HEK293T (cell line): ENCODE data around the gene RABAC1.
A peak's percentile ranks its signal among the peaks of the same experiment; 100 is the strongest.

Source experiments
- CTCF ChIA-PET: fragments of 350-600 bp; formaldehyde crosslinking; extraction: SDS; loops from one replicate; lab custom pipeline; 2021; ENCODE audit warnings: antibody characterized with exemption, inconsistent platforms; lab: Yijun Ruan, JAX
- POLR2A ChIA-PET: fragments of 350-600 bp; formaldehyde crosslinking; extraction: SDS; loops from one replicate; lab custom pipeline; 2020; ENCODE audit warnings: antibody characterized with exemption, inconsistent platforms; lab: Yijun Ruan, JAX
- DNase-seq: peaks from one replicate; pipeline ENCODE4 v3.0.0; 2012; ENCODE audit warnings: mixed read lengths; ENCODE audit errors: extremely low spot score
- ARNT ChIP-seq: fragments of 450-650 bp; IDR thresholded peaks from 2 replicates; pipeline ENCODE4 v1.6.1; 2017; ENCODE audit warnings: mild to moderate bottlenecking
- BHLHE40 ChIP-seq: fragments of 450-650 bp; IDR thresholded peaks from 2 replicates; pipeline ENCODE4 v1.6.1; 2016; ENCODE audit warnings: mild to moderate bottlenecking, moderate library complexity, borderline replicate concordance
- CTBP1 ChIP-seq: fragments of 450-650 bp; IDR thresholded peaks from 2 replicates; pipeline ENCODE4 v1.6.1; 2016; ENCODE audit warnings: borderline replicate concordance
- ELF4 ChIP-seq: fragments of 450-650 bp; IDR thresholded peaks from 2 replicates; pipeline ENCODE4 v1.6.1; 2017; ENCODE audit warnings: antibody characterized with exemption
- FOXA1 ChIP-seq: fragments of 450-650 bp; IDR thresholded peaks from 2 replicates; pipeline ENCODE4 v1.6.1; 2016; ENCODE audit warnings: mild to moderate bottlenecking
- FOXK2 ChIP-seq: fragments of 450-650 bp; IDR thresholded peaks from 2 replicates; pipeline ENCODE4 v1.6.1; 2016; ENCODE audit warnings: mild to moderate bottlenecking
- FOXM1 ChIP-seq: fragments of 450-650 bp; IDR thresholded peaks from 2 replicates; pipeline ENCODE4 v1.6.1; 2017; ENCODE audit warnings: mild to moderate bottlenecking, borderline replicate concordance
- HDGF ChIP-seq: fragments of 450-650 bp; IDR thresholded peaks from 2 replicates; pipeline ENCODE4 v1.6.1; 2017; ENCODE audit warnings: antibody characterized with exemption, borderline replicate concordance
- L3MBTL2 ChIP-seq: fragments of 450-650 bp; conservative IDR thresholded peaks from 2 replicates; pipeline ENCODE4 v1.6.1; 2016; ENCODE audit warnings: mild to moderate bottlenecking
- LEF1 ChIP-seq: fragments of 450-650 bp; IDR thresholded peaks from 2 replicates; pipeline ENCODE4 v1.6.1; 2017; ENCODE audit warnings: mild to moderate bottlenecking, borderline replicate concordance
- NFRKB ChIP-seq: fragments of 450-650 bp; IDR thresholded peaks from 2 replicates; pipeline ENCODE4 v1.6.1; 2016; ENCODE audit warnings: mild to moderate bottlenecking, moderate library complexity
- PKNOX1 ChIP-seq: fragments of 450-650 bp; IDR thresholded peaks from 2 replicates; pipeline ENCODE4 v1.6.1; 2016
- SP1 ChIP-seq: fragments of 450-650 bp; IDR thresholded peaks from 2 replicates; pipeline ENCODE4 v1.6.1; 2017
- SUZ12 ChIP-seq: fragments of 450-650 bp; IDR thresholded peaks from 2 replicates; pipeline ENCODE4 v1.6.1; 2016; ENCODE audit warnings: mild to moderate bottlenecking
- TARDBP ChIP-seq: fragments of 450-650 bp; IDR thresholded peaks from 2 replicates; pipeline ENCODE4 v1.6.1; 2016
- ZNF384 ChIP-seq: fragments of 450-650 bp; IDR thresholded peaks from 2 replicates; pipeline ENCODE4 v1.6.1; 2016

Gene RABAC1

GRCh38 chr19:41933693-41934426, 25.3 kb downstream of the RABAC1 start:
- ChIA-PET CTCF (interaction anchor here (0.6 to 1.0 kb wide), 2 partner anchors 58 to 99 kb away, joined by 3 to 4 read pairs; no protein-coding TSS in a partner anchor), POLR2A (no interaction called here)
- DNase-seq = no peak
- TF ChIP-seq BHLHE40 (no peak), HDGF (no peak), ARNT (no peak), SP1 (no peak), ELF4 (no peak), TARDBP (no peak), FOXM1 (no peak)

GRCh38 chr19:41932720-41933332, 26.3 kb downstream of the RABAC1 start:
- no peak for DNase-seq
- TF ChIP-seq HDGF (no peak), NFRKB (no peak), ZNF384 (no peak), PKNOX1 (no peak), ARNT (no peak), ELF4 (no peak), SUZ12 (no peak), CTBP1 (no peak), FOXA1 (no peak)
- ChIA-PET POLR2A (no interaction called here), CTCF (no interaction called here)

GRCh38 chr19:41932259-41932719, 26.8 kb downstream of the RABAC1 start:
- ChIA-PET POLR2A (no interaction called here), CTCF (no interaction called here)
- TF ChIP-seq PKNOX1 = no peak
- TF ChIP-seq FOXA1 = no peak
- TF ChIP-seq SP1 = no peak
- no peak for TF ChIP-seq LEF1
- no peak for TF ChIP-seq L3MBTL2
- no peak for TF ChIP-seq HDGF
- TF ChIP-seq ARNT = no peak
- TF ChIP-seq NFRKB = no peak
- no peak for TF ChIP-seq ZNF384
- no peak for TF ChIP-seq FOXM1
- no peak for TF ChIP-seq TARDBP
- TF ChIP-seq FOXK2 = no peak
- TF ChIP-seq BHLHE40 = no peak
- no peak for TF ChIP-seq SUZ12
- no peak for TF ChIP-seq ELF4
- TF ChIP-seq CTBP1 = no peak
- DNase-seq = no peak

- POLR2A ChIA-PET = interaction anchor here (2.3 to 2.8 kb wide), 2 partner anchors 47 to 71 kb away, joined by 8 to 11 read pairs; partner anchors contain the start of gene RPS19
- CTCF ChIA-PET = interaction anchor here (0.6 kb wide), 1 partner anchor 12 kb away, joined by 4 read pairs; no protein-coding TSS in a partner anchor
- DNase-seq = peak; percentile 50
- TF ChIP-seq PKNOX1 = no peak
- TF ChIP-seq HDGF = no peak
- no peak for TF ChIP-seq NFRKB
- no peak for TF ChIP-seq TARDBP
- no peak for TF ChIP-seq BHLHE40
- TF ChIP-seq SUZ12 = no peak
- TF ChIP-seq ARNT = no peak
- no peak for TF ChIP-seq FOXK2
- no peak for TF ChIP-seq LEF1
- TF ChIP-seq SP1 = no peak
- no peak for TF ChIP-seq L3MBTL2
- no peak for TF ChIP-seq FOXM1
- TF ChIP-seq FOXA1 = no peak
Measured at GRCh38 chr19:41930926-41931592, 28.1 kb downstream of the RABAC1 start.

GRCh38 chr19:41930322-41930722, 28.8 kb downstream of the RABAC1 start:
- DNase-seq = no peak
- no peak for TF ChIP-seq HDGF
- no peak for TF ChIP-seq CTBP1
- no peak for TF ChIP-seq FOXM1
- no peak for TF ChIP-seq BHLHE40
- no peak for TF ChIP-seq ELF4
- TF ChIP-seq L3MBTL2 = no peak
- TF ChIP-seq LEF1 = no peak
- TF ChIP-seq NFRKB = no peak
- CTCF ChIA-PET = no interaction called here
- POLR2A ChIA-PET = interaction anchor here (2.3 to 2.8 kb wide), 2 partner anchors 46 to 70 kb away, joined by 8 to 11 read pairs; partner anchors contain the start of gene RPS19
